K562 treated with DMSO at 1 percent for 12 hours (cell line): ENCODE measurements around the gene SLC7A14. TPM values are rescaled to one million over a fixed set of nuclear protein-coding genes. Genes with fewer than 3 reads are reported as not detected.

Experiments
- total RNA-seq: library from RNA; unstranded; fragments of 300-600 nt; gene quantifications from 2 replicates; pipeline ENCODE4 v1.2.3, GENCODE V29; 2022; ENCODE audit not compliant: insufficient read depth

Gene SLC7A14
- not detected in 2 replicates for total RNA-seq

GRCh38 chr3:170585937-170586310 is at the start of gene SLC7A14:
SLC7A14 (minus strand) TSS chr3:170586075; CDS start chr3:170526936, 59,139 bp downstream.

DNA sequence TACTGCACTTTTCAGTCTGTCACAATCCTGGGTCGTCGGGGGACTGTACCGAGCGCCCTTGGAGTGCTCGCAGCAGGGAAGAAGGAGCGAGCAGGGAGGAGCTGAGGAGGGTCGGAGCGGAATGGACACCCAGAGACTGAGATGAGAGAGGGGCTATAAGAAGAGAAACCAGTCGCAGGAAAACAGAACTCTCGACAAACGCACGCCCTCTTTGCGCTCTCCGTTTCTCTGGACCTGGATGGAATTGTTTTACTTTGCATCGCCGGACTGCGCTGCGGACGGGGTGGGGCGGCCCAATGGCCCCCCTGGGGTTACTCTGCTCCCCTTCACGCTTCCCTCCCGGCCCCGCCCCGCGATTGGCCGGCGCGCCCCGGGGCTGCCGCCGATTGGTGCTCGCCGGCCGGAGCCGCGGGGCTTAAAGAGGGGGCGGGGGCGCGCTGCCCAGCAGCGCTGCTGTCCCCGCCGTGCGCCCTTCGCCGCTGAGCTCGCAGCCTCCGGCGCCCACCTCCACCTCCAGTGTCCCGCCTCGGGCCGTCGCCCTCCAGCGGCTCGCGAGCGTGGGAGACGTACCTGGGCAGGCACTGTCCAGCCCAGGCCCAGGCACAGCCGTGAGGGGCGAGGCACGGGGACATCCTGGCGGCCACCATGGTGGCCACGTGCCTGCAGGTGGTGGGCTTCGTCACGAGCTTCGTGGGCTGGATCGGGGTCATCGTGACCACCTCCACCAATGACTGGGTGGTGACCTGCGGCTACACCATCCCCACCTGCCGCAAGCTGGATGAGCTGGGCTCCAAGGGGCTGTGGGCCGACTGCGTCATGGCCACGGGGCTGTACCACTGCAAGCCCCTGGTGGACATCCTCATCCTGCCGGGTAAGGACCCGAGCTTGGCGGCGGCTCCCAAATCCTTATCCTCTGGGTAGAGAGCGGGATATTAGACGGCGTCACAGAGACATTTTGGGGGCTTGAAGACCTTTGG is 167.2 kb downstream of the SLC7A14 start, which contains the start of gene CLDN11:
TSS of gene CLDN11 (plus strand) at position 447 of the 977 bp plus-strand sequence. CDS start at position 646, 199 bp downstream.

Other genes with a start within 250 kb of the SLC7A14 start
- 3.4 and 36.2 TPM in 2 replicates for gene SKIL, start 228.4 kb downstream of the SLC7A14 start, total RNA-seq
- not detected in 2 replicates for gene CLDN11, start 167.2 kb downstream of the SLC7A14 start, total RNA-seq